ENCODE results near the gene CNOT6. TPM values are rescaled to one million over a fixed set of nuclear protein-coding genes. Genes with fewer than 3 reads are reported as not detected.

Gene CNOT6
- total RNA-seq, 1 experiment from 2014 or later, result 59.1 TPM

GRCh38 chr5:180557217-180557809 is 63.1 kb downstream of the CNOT6 start:
- no peaks in the 10 kb centered on the region for H3K4me1 ChIP-seq (ENCODE audit: control insufficient read depth in 1 of 2, insufficient read depth in 2 of 2, low read length in 2 of 2)
- ChIA-PET POLR2A (no interaction called here), RAD21 (ENCODE audit: low non-redundant PET in 1 of 2, low total read pairs in 2 of 2, uncharacterized antibody in 2 of 2, unreplicated experiment in 2 of 2) (no interaction called here), CTCF (no interaction called here)
- no peak for TF ChIP-seq FOSL1 (IDR thresholded peaks at IDR 0.05; ENCODE audit: low read depth)
- no peak for TF ChIP-seq EZH2 (IDR thresholded peaks at IDR 0.05)
- no peak for TF ChIP-seq MAX (IDR thresholded peaks at IDR 0.05)
- H3K9me2 ChIP-seq (ENCODE audit: insufficient read depth), result no peaks in the 10 kb centered on the region
- H3K9me3 ChIP-seq (ENCODE audit: control insufficient read depth in 1 of 2, insufficient read depth in 1 of 2, low read depth in 1 of 2, low read length in 2 of 2), result no peaks in the 10 kb centered on the region
- ATAC-seq (no peak), DNase-seq (ENCODE audit: low read depth, low spot score) (no peak)
- H3K27me3 ChIP-seq (ENCODE audit: insufficient read depth, low read length), result no peaks in the 10 kb centered on the region
- no TSS peak for BruUV-seq (replicated peaks)
- H3K36me3 ChIP-seq (ENCODE audit: control insufficient read depth in 1 of 2, insufficient read depth in 2 of 2, low read length in 2 of 2), result peaks cover 0 to 2% of the 10 kb centered on the region in 2 experiments; a peak in 2 of 4 replicates
- peaks cover 58% of the 10 kb centered on the region for H3K79me2 ChIP-seq (ENCODE audit: insufficient read depth, low read length)
- intact Hi-C loops (cut with micrococcal nuclease), result no loop called here
- H3K9ac ChIP-seq (ENCODE audit: low read length), result no peak overlapping the region
- no peak overlapping the region for H2AFZ ChIP-seq (ENCODE audit: low read depth, low read length, poor library complexity, severe bottlenecking)
- H3K4me3 ChIP-seq (replicated peaks in 1 of 2; ENCODE audit: low read depth in 1 of 2, low read length in 2 of 2), result no peak overlapping the region
- H4K20me1 ChIP-seq (ENCODE audit: insufficient read depth), result peaks cover 9% of the 10 kb centered on the region; the same call in 1 of the 2 replicates
- H3K27ac ChIP-seq (ENCODE audit: low read depth, low read length), result no peak overlapping the region
- no peak overlapping the region for H3K4me2 ChIP-seq (ENCODE audit: low read length)

GRCh38 chr5:180558232-180558631 is 64.1 kb downstream of the CNOT6 start:
- POLR2A ChIA-PET, result no interaction called here
- TF ChIP-seq CTCF (IDR thresholded peaks at IDR 0.05 in 2 of 3, conservative IDR thresholded peaks at IDR 0.05 in 1 of 3; ENCODE audit: borderline replicate concordance in 1 of 3, insufficient read depth in 1 of 3, low read depth in 2 of 3, low read length in 2 of 3) (no peak), JUND (IDR thresholded peaks at IDR 0.05) (no peak), CBX3 (IDR thresholded peaks at IDR 0.05; ENCODE audit: low read depth) (no peak), ZNF274 (IDR thresholded peaks at IDR 0.05; ENCODE audit: low read depth, low read length) (no peak), EGR1 (IDR thresholded peaks at IDR 0.05; ENCODE audit: low read depth) (no peak), ZBTB33 (IDR thresholded peaks at IDR 0.05; ENCODE audit: extremely low read depth, insufficient replicate concordance, low read length) (no peak), REST (IDR thresholded peaks at IDR 0.05; ENCODE audit: low read depth) (no peak), ELF1 (IDR thresholded peaks at IDR 0.05; ENCODE audit: borderline replicate concordance, low read depth) (no peak), RAD21 (IDR thresholded peaks at IDR 0.05; ENCODE audit: low read depth) (no peak), EZH2phosphoT487 (IDR thresholded peaks at IDR 0.05; ENCODE audit: borderline replicate concordance) (no peak)

More at GRCh38 chr5:180558232-180558631, 64.1 kb downstream of the CNOT6 start:
- Histone ChIP-seq H3K27ac (ENCODE audit: low read depth, low read length) (no peak overlapping the region), H3K27me3 (ENCODE audit: insufficient read depth, low read length) (no peaks in the 10 kb centered on the region), H3K9me2 (ENCODE audit: insufficient read depth) (no peaks in the 10 kb centered on the region), H2AFZ (ENCODE audit: low read depth, low read length, poor library complexity, severe bottlenecking) (no peak overlapping the region), H3K9me3 (ENCODE audit: control insufficient read depth in 1 of 2, insufficient read depth in 1 of 2, low read depth in 1 of 2, low read length in 2 of 2) (no peaks in the 10 kb centered on the region), H3K9ac (ENCODE audit: low read length) (no peak overlapping the region), H3K36me3 (ENCODE audit: control insufficient read depth in 1 of 2, insufficient read depth in 2 of 2, low read length in 2 of 2) (peaks cover 0 to 4% of the 10 kb centered on the region in 2 experiments; a peak in 1 of 4 replicates), H4K20me1 (ENCODE audit: insufficient read depth) (peaks cover 9% of the 10 kb centered on the region; the same call in 1 of the 2 replicates), H3K4me3 (replicated peaks in 1 of 2; ENCODE audit: low read depth in 1 of 2, low read length in 2 of 2) (no peak overlapping the region), H3K4me2 (ENCODE audit: low read length) (no peak overlapping the region), H3K79me2 (ENCODE audit: insufficient read depth, low read length) (peaks cover 58% of the 10 kb centered on the region), H3K4me1 (ENCODE audit: control insufficient read depth in 1 of 2, insufficient read depth in 2 of 2, low read length in 2 of 2) (no peaks in the 10 kb centered on the region)
- no TSS peak for BruUV-seq (replicated peaks)
- intact Hi-C loops (cut with micrococcal nuclease), result no loop called here
- ChIA-PET CTCF (no interaction called here), RAD21 (ENCODE audit: low non-redundant PET in 1 of 2, low total read pairs in 2 of 2, uncharacterized antibody in 2 of 2, unreplicated experiment in 2 of 2) (no interaction called here)
- ATAC-seq, result no peak
- no peak for DNase-seq (ENCODE audit: low read depth, low spot score)

Data from HCT116 (cell line).